Measurements from ENCODE around the gene ACOX3.

DNA sequence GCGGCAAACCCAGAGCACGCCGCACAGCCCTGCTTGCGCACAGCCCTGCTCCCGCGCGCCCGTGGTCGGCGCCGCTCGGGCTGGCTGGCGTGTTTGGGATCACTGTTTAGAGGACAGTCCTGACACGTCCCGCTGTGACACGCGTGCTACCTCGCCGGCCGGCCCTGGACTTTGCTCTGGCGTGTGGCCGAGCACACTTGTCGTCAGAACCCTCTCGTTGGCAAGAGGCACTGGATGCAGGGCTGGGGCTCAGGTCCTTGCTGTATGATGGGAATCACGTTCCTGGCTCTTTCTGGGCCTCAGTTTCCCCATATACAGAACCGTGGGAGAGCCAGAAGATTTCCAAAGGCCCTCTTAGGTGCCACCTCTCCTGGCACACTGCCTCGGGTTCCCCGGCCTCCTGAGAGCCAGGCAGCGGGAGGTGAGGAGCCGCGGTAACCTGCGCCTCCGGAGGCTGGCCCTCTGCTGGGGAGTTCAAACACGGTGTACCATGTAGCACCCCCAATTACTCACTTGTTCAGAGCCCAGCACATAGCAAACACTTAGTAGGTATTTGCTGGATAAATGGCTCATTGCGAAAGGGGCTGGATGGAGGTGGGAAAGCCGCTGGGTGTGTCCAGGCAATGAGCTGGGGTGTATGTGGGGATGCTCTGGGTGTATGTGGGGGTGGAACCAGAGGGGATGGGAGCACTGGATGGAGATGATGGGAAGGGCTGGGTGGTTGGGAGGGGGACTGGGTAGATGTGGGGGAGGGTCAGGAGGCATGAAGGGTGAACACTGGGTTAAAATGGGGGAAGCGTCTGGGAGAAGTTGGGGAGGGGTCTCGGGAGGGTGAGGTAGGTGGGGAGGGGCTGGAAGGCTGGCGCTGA is 94.3 kb downstream of the ACOX3 start:
- TF ChIP-seq CTCF (IDR thresholded peaks at IDR 0.05), result no peak
- TF ChIP-seq POLR2A (IDR thresholded peaks at IDR 0.05), result no peak
